Transverse colon (tissue), 4 donors: ENCODE measurements around the gene RAN.

Experiments used
- POLR2A ChIP-seq: fragments of 450-650 bp; IDR thresholded peaks from one replicate; pipeline ENCODE4 v1.6.1; 2016; ENCODE audit warnings: antibody characterized with exemption, mild to moderate bottlenecking, moderate library complexity
- POLR2AphosphoS5 ChIP-seq, 3 donors: sonication (generic); formaldehyde crosslinking; IDR thresholded peaks; one replicate each; pipeline ENCODE4 v1.6.1; 2016; ENCODE audit warnings: antibody characterized with exemption in 3 of 3
- TF ChIP-seq, protein P1 (sequence below), 5 experiments: fragments of 200-600 bp in 3 of 5; fragments of 450-650 bp in 2 of 5; sonication (generic) in 3 of 5; IDR thresholded peaks; 1 replicate in 2 of 5; 2 replicates in 3 of 5; pipeline ENCODE4 v1.5.1; 2016 to 2017; ENCODE audit warnings: antibody characterized with exemption in 5 of 5, inconsistent platforms in 3 of 5, mild to moderate bottlenecking in 2 of 5, moderate library complexity in 1 of 5

DNA sequence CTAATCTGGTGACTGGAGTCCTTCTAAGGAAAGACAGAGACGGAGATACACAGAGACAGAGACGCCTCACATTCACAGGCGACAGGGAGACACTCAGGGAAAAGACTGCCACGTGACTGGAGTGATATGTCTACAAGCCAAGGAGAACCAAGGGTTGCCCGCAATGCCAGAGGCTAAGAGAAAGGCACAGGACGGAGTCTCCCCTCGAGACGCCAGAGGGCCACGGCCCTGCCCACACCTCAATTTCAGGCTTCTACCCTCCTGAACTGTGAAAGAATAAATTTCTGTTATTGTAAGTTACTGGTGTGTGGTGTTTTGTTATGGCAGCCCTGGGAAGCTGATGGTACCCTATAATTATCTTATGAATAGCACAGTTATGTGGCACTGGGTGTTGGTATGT, 11.6 kb upstream of the RAN start:
- TF ChIP-seq, protein P1, sequence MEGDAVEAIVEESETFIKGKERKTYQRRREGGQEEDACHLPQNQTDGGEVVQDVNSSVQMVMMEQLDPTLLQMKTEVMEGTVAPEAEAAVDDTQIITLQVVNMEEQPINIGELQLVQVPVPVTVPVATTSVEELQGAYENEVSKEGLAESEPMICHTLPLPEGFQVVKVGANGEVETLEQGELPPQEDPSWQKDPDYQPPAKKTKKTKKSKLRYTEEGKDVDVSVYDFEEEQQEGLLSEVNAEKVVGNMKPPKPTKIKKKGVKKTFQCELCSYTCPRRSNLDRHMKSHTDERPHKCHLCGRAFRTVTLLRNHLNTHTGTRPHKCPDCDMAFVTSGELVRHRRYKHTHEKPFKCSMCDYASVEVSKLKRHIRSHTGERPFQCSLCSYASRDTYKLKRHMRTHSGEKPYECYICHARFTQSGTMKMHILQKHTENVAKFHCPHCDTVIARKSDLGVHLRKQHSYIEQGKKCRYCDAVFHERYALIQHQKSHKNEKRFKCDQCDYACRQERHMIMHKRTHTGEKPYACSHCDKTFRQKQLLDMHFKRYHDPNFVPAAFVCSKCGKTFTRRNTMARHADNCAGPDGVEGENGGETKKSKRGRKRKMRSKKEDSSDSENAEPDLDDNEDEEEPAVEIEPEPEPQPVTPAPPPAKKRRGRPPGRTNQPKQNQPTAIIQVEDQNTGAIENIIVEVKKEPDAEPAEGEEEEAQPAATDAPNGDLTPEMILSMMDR (IDR thresholded peaks at IDR 0.05) = no peak
- no peak for TF ChIP-seq POLR2A
- no peak for TF ChIP-seq POLR2AphosphoS5 (IDR thresholded peaks at IDR 0.05)
